ENCODE results near the gene SLC26A9. TPM values are rescaled to one million over a fixed set of nuclear protein-coding genes. Genes with fewer than 3 reads are reported as not detected.

Gene SLC26A9
- total and polyA plus RNA-seq, 2 experiments from 2014 or later = not detected

DNA sequence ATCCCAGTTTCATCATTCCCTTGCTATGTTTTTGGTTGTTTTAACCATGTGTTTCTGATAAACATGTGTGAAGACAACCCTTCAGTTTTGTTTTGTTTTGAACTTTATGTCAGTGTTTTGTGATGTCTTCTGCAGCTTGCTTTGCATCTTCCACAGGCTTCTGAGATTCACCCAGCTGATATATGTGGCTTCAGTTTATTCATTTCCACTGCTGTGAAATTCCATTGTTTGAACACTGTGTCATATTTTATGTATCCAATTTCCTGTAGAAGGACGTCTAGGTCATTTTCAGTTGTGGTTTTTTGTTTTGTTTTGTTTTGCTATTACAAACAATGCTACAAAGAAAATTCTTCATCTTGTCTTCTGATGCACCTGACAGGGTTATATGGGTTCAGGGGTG lies 27.2 kb upstream of the SLC26A9 start:
- no peak overlapping the region for H3K27ac ChIP-seq (ENCODE audit: low read depth)
- H3K36me3 Mint-ChIP-seq (ENCODE audit: low read depth) = no peaks in the 10 kb centered on the region; the same call in 2 of the 3 replicates

DNA sequence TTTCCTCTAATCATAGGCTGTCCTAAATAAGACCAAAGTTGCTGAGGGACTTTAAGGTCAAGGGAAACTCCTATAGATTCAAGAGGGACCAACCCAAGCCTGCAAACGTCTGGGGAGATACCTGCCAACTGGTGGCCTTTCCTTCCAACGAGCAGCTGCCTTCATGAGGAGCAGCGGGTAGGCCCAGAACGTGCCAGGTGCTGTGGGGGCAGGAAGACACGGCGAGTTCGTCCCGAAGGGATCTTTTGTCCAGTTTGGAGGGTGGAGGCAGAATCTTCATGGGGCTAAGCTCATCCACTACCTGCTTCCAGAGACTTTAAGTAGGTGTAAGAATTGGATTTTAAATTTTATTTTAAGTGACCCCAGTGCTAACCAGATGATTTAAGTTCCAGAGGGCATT lies 26.0 kb upstream of the SLC26A9 start:
- TF ChIP-seq STAT1 (IDR thresholded peaks at IDR 0.05; ENCODE audit: unreplicated experiment) (no peak), ZNF114 (CRISPR knock-in tag; IDR thresholded peaks at IDR 0.05) (no peak), CREB1 (CRISPR knock-in tag; IDR thresholded peaks at IDR 0.05; ENCODE audit: low read depth) (no peak), ZNF331 (CRISPR knock-in tag; IDR thresholded peaks at IDR 0.05; ENCODE audit: low read depth) (no peak)
- TF ChIP-seq, protein P1, sequence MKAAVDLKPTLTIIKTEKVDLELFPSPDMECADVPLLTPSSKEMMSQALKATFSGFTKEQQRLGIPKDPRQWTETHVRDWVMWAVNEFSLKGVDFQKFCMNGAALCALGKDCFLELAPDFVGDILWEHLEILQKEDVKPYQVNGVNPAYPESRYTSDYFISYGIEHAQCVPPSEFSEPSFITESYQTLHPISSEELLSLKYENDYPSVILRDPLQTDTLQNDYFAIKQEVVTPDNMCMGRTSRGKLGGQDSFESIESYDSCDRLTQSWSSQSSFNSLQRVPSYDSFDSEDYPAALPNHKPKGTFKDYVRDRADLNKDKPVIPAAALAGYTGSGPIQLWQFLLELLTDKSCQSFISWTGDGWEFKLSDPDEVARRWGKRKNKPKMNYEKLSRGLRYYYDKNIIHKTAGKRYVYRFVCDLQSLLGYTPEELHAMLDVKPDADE (IDR thresholded peaks at IDR 0.05) = no peak
- TF ChIP-seq, protein P2, sequence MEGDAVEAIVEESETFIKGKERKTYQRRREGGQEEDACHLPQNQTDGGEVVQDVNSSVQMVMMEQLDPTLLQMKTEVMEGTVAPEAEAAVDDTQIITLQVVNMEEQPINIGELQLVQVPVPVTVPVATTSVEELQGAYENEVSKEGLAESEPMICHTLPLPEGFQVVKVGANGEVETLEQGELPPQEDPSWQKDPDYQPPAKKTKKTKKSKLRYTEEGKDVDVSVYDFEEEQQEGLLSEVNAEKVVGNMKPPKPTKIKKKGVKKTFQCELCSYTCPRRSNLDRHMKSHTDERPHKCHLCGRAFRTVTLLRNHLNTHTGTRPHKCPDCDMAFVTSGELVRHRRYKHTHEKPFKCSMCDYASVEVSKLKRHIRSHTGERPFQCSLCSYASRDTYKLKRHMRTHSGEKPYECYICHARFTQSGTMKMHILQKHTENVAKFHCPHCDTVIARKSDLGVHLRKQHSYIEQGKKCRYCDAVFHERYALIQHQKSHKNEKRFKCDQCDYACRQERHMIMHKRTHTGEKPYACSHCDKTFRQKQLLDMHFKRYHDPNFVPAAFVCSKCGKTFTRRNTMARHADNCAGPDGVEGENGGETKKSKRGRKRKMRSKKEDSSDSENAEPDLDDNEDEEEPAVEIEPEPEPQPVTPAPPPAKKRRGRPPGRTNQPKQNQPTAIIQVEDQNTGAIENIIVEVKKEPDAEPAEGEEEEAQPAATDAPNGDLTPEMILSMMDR (conservative IDR thresholded peaks at IDR 0.05; ENCODE audit: low read depth in 2 of 2) = no peak
- TF ChIP-seq, protein P3, sequence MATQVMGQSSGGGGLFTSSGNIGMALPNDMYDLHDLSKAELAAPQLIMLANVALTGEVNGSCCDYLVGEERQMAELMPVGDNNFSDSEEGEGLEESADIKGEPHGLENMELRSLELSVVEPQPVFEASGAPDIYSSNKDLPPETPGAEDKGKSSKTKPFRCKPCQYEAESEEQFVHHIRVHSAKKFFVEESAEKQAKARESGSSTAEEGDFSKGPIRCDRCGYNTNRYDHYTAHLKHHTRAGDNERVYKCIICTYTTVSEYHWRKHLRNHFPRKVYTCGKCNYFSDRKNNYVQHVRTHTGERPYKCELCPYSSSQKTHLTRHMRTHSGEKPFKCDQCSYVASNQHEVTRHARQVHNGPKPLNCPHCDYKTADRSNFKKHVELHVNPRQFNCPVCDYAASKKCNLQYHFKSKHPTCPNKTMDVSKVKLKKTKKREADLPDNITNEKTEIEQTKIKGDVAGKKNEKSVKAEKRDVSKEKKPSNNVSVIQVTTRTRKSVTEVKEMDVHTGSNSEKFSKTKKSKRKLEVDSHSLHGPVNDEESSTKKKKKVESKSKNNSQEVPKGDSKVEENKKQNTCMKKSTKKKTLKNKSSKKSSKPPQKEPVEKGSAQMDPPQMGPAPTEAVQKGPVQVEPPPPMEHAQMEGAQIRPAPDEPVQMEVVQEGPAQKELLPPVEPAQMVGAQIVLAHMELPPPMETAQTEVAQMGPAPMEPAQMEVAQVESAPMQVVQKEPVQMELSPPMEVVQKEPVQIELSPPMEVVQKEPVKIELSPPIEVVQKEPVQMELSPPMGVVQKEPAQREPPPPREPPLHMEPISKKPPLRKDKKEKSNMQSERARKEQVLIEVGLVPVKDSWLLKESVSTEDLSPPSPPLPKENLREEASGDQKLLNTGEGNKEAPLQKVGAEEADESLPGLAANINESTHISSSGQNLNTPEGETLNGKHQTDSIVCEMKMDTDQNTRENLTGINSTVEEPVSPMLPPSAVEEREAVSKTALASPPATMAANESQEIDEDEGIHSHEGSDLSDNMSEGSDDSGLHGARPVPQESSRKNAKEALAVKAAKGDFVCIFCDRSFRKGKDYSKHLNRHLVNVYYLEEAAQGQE (IDR thresholded peaks at IDR 0.05; ENCODE audit: unreplicated experiment) = no peak
- H3K9me2 ChIP-seq (ENCODE audit: insufficient read depth) = no peaks in the 10 kb centered on the region
- H3K4me1 ChIP-seq (ENCODE audit: insufficient read depth) = no peaks in the 10 kb centered on the region
- peaks cover 9% of the 10 kb centered on the region; the same call in 2 of the 3 replicates for H3K4me1 Mint-ChIP-seq
- H4K20me1 ChIP-seq (replicated peaks; ENCODE audit: insufficient read depth) = no peaks in the 10 kb centered on the region
- H3K27ac ChIP-seq (ENCODE audit: low read depth) = no peak overlapping the region
- H2AFZ ChIP-seq = no peak overlapping the region
- H3F3A ChIP-seq (replicated peaks; ENCODE audit: low read depth) = peaks cover 8% of the 10 kb centered on the region; the same call in 1 of the 2 replicates
- H3K4me2 ChIP-seq = no peak overlapping the region
- H3K4me3 Mint-ChIP-seq = no peak overlapping the region
- ATAC-seq = no peak
- peaks cover 9% of the 10 kb centered on the region for H3K27me3 Mint-ChIP-seq (ENCODE audit: insufficient read depth, low read depth, poor library complexity)
- H3K27ac Mint-ChIP-seq = no peak overlapping the region
- no peaks in the 10 kb centered on the region for H3K79me2 ChIP-seq (replicated peaks; ENCODE audit: insufficient read depth)
- H3K36me3 ChIP-seq (ENCODE audit: insufficient read depth) = no peaks in the 10 kb centered on the region
- DNase-seq (ENCODE audit: low spot score) = no peak
- H3K4me3 ChIP-seq = no peak overlapping the region
- no peaks in the 10 kb centered on the region for H3K27me3 ChIP-seq (ENCODE audit: insufficient read depth)
- H3K9me3 Mint-ChIP-seq = peaks cover 5% of the 10 kb centered on the region; the same call in 2 of the 3 replicates
- no peaks in the 10 kb centered on the region; the same call in 2 of the 3 replicates for H3K36me3 Mint-ChIP-seq (ENCODE audit: low read depth)

More for the DNA sequence above, 27.2 kb upstream of the SLC26A9 start:
- H2AFZ ChIP-seq = no peak overlapping the region
- H3K9me2 ChIP-seq (ENCODE audit: insufficient read depth) = no peaks in the 10 kb centered on the region
- H3K4me2 ChIP-seq = no peak overlapping the region
- TF ChIP-seq ZNF331 (CRISPR knock-in tag; IDR thresholded peaks at IDR 0.05; ENCODE audit: low read depth) (no peak), NANOG (IDR thresholded peaks at IDR 0.05; ENCODE audit: borderline replicate concordance) (no peak), ZNF114 (CRISPR knock-in tag; IDR thresholded peaks at IDR 0.05) (no peak), EZH2 (IDR thresholded peaks at IDR 0.05; ENCODE audit: low read depth, unreplicated experiment) (no peak), CREB1 (CRISPR knock-in tag; IDR thresholded peaks at IDR 0.05; ENCODE audit: low read depth) (no peak), JUNB (IDR thresholded peaks at IDR 0.05; ENCODE audit: unreplicated experiment) (no peak), POLR2AphosphoS5 (IDR thresholded peaks at IDR 0.05; ENCODE audit: low read depth) (no peak)
- TF ChIP-seq, protein P1 (IDR thresholded peaks at IDR 0.05) = no peak
- H3K27me3 Mint-ChIP-seq (ENCODE audit: insufficient read depth, low read depth, poor library complexity) = peaks cover 7% of the 10 kb centered on the region
- DNase-seq (ENCODE audit: low spot score) = no peak
- H3K4me3 ChIP-seq = no peak overlapping the region
- H3K79me2 ChIP-seq (replicated peaks; ENCODE audit: insufficient read depth) = no peaks in the 10 kb centered on the region
- H3K4me1 ChIP-seq (ENCODE audit: insufficient read depth) = no peaks in the 10 kb centered on the region
- H3K4me3 Mint-ChIP-seq = no peak overlapping the region
- no peaks in the 10 kb centered on the region for H4K20me1 ChIP-seq (replicated peaks; ENCODE audit: insufficient read depth)
- H3K9me3 Mint-ChIP-seq = peaks cover 7% of the 10 kb centered on the region; the same call in 2 of the 3 replicates
- ATAC-seq = no peak
- no peaks in the 10 kb centered on the region for H3K36me3 ChIP-seq (ENCODE audit: insufficient read depth)
- H3K27ac Mint-ChIP-seq = no peak overlapping the region
- H3F3A ChIP-seq (replicated peaks; ENCODE audit: low read depth) = peaks cover 10% of the 10 kb centered on the region; the same call in 1 of the 2 replicates
- H3K4me1 Mint-ChIP-seq = peaks cover 3% of the 10 kb centered on the region; the same call in 2 of the 3 replicates
- no peaks in the 10 kb centered on the region for H3K27me3 ChIP-seq (ENCODE audit: insufficient read depth)

Data from GM23338 (cell line).